Testis (tissue), 5 donors: ENCODE measurements around the gene GPS1. TPM values are rescaled to one million over a fixed set of nuclear protein-coding genes. Genes with fewer than 3 reads are reported as not detected.

Experiments
- DNase-seq: peaks from one replicate; pipeline ENCODE4 v3.0.0-alpha.2; 2019
- H3K27ac ChIP-seq, 2 donors: fragments of 200-600 bp; sonication (generic); one replicate each; pipeline ENCODE4 v1.5.1; 2019
- H3K27me3 ChIP-seq: fragments of 200-600 bp; sonication (generic); one replicate; pipeline ENCODE4 v1.5.1; 2019
- H3K36me3 ChIP-seq: fragments of 200-600 bp; sonication (generic); one replicate; pipeline ENCODE4 v1.5.1; 2017; ENCODE audit warnings: low read depth; ENCODE audit errors: missing control alignments
- H3K4me1 ChIP-seq: fragments of 200-600 bp; sonication (generic); one replicate; pipeline ENCODE4 v1.5.1; 2019
- H3K4me3 ChIP-seq, 2 donors: fragments of 200-600 bp; sonication (generic); one replicate each; pipeline ENCODE4 v1.5.1; 2017 to 2019
- H3K9me3 ChIP-seq: fragments of 200-600 bp; sonication (generic); one replicate; pipeline ENCODE4 v1.5.1; 2017
- POLR2A ChIP-seq: fragments of 450-650 bp; IDR thresholded peaks from one replicate; pipeline ENCODE4 v1.6.1; 2017; ENCODE audit warnings: antibody characterized with exemption, mild to moderate bottlenecking, moderate library complexity
- WGBS, 2 donors: methylation state at CpG; one replicate each; pipeline ENCODE4 v1.1.5; 2018; 5-methylcytosine and 5-hydroxymethylcytosine counted together
- intact Hi-C: fragments of 100-400 bp; cut with DNase I; formaldehyde crosslinking; loops from one replicate; pipeline ENCODE4 v1.15.1; 2023; ENCODE audit warnings: low total_unique reads
- long read RNA-seq, 2 donors: transcript quantifications; one replicate each; lab custom pipeline, GENCODE V29; 2026
- polyA plus RNA-seq: library from polyadenylated mRNA; stranded (reverse); fragments of 350-450 nt; fragmentation: Illumina TruSeq; extraction: RNeasy Lipid Tissue Mini Kit (QIAGEN cat#74804); gene quantifications from one replicate; pipeline ENCODE4 v1.2.3, GENCODE V29; 2014; ENCODE audit warnings: low read depth, low replicate concordance; ENCODE audit not compliant: insufficient read depth
- total RNA-seq, 2 donors: library from RNA; depleted of rRNA; stranded (reverse); fragments of >200 nt; gene quantifications; one replicate each; pipeline ENCODE4 v1.2.3, GENCODE V29; 2016
- TF ChIP-seq, protein P1 (sequence below), 3 experiments: fragments of 450-650 bp in 2 of 3; fragments of 200-600 bp in 1 of 3; sonication (generic) in 1 of 3; IDR thresholded peaks; one replicate each; pipeline ENCODE4 v1.5.1; 2016 to 2019; ENCODE audit warnings: antibody characterized with exemption in 3 of 3, mild to moderate bottlenecking in 2 of 3, moderate library complexity in 1 of 3

Gene GPS1
- total RNA-seq (100 to 1,000 TPM; 170 to 190 TPM), polyA plus RNA-seq (178 TPM)
- long read RNA-seq, donor 1, transcript GPS1-208 (13 exons, 1,874 nt): major isoform, 23 of 205 reads
- long read RNA-seq, donor 1, partial matches to known transcripts: 173 of 205 reads
- long read RNA-seq, donor 1, other reads (novel, unspliced or antisense): 0 of 205 reads
- long read RNA-seq, donor 2, transcript GPS1-208 (13 exons, 1,874 nt): major isoform, 9 of 37 reads
- long read RNA-seq, donor 2, partial matches to known transcripts: 13 of 37 reads
- long read RNA-seq, donor 2, other reads (novel, unspliced or antisense): 13 of 37 reads

DNA sequence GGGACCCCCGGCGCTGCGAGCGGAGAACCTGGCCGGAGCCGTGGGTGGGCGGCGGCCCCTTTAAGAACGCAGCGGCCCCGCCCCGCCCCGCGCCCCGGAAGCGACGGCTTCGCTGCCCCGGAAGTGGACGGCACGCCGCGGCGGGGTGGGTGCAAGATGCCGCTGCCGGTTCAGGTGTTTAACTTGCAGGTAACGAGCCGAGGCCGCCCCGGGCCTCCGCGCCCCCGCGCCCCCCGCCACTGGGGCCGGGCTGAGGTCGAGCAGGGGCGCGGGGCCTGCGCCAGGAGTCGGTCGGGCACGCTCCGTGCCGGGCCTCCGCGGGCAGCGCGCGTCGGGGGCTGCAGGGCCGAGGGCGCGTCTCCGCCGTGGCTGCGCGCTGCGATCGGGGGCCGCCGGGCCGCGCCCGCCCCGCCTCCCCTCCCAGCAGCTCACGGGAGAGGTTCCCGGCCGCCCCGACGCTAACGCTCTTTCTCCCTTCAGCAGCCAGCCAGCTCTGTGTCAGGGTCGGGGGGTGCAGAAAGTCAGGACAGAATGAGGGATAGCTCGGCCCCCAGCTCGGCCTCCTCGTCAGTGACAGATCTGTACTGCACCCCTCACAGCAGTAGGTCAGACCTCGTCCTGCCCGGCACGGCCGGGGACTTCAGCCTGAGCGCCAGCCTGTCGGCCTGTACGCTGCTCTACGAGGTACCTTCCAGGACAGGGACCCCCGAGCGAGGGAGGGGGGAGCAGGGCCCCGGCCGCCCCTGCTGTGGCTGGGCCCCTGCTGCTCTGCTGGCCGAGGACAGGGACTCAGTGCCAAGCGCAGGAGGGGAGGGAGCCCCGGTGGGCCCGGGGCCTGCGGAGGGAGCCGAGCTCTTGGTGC lies at the start of gene GPS1, which contains the start of gene RFNG:
Gene GPS1 (plus strand): TSS at position 123 of the 862 bp plus-strand sequence. CDS start 34 bp downstream, at position 157.
Gene RFNG (minus strand): TSS at position 36 of the 862 bp plus-strand sequence. CDS start 45 bp downstream, outside the sequence.
- TF ChIP-seq, protein P1, sequence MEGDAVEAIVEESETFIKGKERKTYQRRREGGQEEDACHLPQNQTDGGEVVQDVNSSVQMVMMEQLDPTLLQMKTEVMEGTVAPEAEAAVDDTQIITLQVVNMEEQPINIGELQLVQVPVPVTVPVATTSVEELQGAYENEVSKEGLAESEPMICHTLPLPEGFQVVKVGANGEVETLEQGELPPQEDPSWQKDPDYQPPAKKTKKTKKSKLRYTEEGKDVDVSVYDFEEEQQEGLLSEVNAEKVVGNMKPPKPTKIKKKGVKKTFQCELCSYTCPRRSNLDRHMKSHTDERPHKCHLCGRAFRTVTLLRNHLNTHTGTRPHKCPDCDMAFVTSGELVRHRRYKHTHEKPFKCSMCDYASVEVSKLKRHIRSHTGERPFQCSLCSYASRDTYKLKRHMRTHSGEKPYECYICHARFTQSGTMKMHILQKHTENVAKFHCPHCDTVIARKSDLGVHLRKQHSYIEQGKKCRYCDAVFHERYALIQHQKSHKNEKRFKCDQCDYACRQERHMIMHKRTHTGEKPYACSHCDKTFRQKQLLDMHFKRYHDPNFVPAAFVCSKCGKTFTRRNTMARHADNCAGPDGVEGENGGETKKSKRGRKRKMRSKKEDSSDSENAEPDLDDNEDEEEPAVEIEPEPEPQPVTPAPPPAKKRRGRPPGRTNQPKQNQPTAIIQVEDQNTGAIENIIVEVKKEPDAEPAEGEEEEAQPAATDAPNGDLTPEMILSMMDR (IDR thresholded peaks at IDR 0.05): no peak
- no peak for TF ChIP-seq POLR2A
- intact Hi-C loops: no loop called here
- Histone ChIP-seq H3K27ac (peak within 1 kb of the TSS; percentile 42 to 78), H3K4me1 (peaks cover 11% of the 10 kb centered on the region), H3K9me3 (no peaks in the 10 kb centered on the region), H3K27me3 (no peaks in the 10 kb centered on the region), H3K36me3 (no peaks in the 10 kb centered on the region), H3K4me3 (peak within 1 kb of the TSS; percentile 72 to 78)
- 0 to 1% methylated on average over 2 to 59 of the region's 94 CpGs for WGBS, 2 donors
- peak; percentile 88 for DNase-seq

DNA sequence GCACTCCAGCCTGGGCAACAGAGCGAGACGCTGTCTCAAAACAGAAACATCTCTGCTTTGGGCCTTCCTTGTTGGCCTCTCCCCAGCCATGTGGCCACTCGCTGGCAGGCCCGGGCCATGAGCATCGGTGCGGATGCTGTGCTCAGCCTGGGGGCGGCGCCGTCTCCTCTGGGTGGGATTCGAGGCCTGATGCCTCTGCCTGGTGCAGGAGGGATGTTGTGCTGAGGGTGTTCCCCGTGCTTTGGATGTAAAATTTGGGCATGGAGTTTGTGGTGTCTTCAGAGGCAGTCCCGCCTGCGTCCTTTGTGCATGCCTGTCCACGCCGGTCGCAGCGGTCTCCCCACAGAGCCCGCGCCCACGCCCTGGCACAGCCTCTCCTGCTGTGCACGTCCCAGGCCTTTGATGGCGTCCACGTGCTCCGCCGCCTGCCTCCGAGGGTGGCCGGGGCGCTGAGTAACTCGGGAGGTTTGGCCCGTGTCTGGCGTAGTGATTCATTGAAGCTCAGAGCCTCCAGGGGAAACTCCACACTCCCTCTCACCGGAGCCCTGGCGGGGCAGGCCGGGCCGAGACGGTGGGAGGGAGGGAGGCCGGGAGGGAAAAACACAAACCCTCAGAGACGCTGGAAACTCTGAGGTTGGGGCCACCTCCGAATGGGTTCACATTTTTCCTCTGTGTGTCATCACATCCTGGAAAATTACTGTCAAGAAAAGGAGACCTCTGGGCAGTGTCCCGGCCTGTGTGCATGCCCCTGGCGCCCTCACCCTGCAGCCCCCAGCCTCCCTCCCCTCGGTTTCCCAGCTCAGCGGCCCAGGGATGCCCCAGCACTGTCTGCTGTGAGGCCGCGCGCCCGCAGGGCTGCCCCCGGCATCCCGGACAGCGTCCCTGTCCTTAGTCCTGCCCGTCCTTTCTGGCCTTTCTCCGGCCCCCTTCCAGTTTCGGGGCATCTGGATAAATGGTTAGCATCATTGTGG lies 48.0 kb upstream of the GPS1 start:
- Histone ChIP-seq H3K4me1 (no peaks in the 10 kb centered on the region), H3K27me3 (no peaks in the 10 kb centered on the region), H3K9me3 (no peaks in the 10 kb centered on the region), H3K27ac (no peak overlapping the region), H3K4me3 (no peak overlapping the region), H3K36me3 (no peaks in the 10 kb centered on the region)
- WGBS, 2 donors: 78 to 84% methylated on average over 30 to 53 of the region's 53 CpGs
- DNase-seq: no peak
- TF ChIP-seq, protein P1 (IDR thresholded peaks at IDR 0.05): no peak
- no peak for TF ChIP-seq POLR2A
- intact Hi-C loops: no loop called here

DNA sequence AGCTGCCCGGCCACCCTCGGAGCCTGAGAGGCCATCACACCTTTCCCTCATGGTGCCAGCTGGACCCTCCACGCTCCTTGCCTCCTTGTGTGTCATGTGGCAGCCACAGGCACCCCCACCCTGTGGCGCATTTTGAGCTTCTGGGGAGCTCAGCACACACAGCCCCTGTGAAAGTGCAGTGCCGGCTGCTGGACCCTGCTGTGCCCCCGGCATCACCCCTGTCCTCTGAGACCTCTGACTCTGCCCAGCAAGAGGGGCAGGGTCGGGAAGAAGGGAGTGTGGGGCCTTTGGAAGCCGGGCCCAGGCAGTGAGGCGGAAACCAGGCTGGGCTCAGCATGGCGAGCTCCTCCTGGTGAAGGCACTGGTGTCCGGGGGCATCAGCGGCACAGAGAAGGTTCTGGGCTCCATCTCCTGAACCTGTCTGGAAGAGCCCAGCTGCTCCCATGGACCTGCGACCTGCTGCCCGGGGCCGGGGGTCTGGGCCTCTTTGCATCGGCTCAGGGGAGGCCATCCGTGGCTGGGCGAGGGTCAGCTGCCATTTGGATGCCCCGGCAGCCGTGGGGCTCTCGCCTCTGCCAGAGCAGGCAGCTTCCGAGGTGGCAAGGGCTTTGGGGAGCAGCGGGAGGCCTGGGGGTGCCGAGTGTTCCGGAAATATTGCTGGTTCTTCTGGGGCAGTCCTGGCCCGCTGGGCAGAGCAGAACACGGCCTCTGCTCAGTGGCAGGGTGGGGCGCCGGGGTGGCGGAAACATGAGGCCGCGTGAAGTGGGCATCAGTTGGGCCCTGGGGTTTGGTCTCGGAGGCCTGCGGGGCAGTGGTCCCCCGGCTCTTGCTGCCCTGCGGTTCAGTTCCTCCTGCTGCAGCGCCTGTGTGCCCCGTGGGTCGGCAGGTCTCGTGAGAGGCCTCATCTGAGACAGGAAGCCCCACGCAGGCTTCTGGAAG lies 46.9 kb upstream of the GPS1 start:
- no peak for DNase-seq
- Histone ChIP-seq H3K36me3 (no peaks in the 10 kb centered on the region), H3K27ac (no peak overlapping the region), H3K9me3 (no peaks in the 10 kb centered on the region), H3K4me3 (no peak overlapping the region), H3K27me3 (no peaks in the 10 kb centered on the region), H3K4me1 (no peaks in the 10 kb centered on the region)
- intact Hi-C loops: no loop called here
- WGBS, 2 donors: 91 to 92% methylated on average over 8 to 41 of the region's 41 CpGs
- TF ChIP-seq, protein P1 (IDR thresholded peaks at IDR 0.05): no peak
- TF ChIP-seq POLR2A: no peak
